ENCODE data around the gene SLAMF8.

SLAMF8 gene

DNA sequence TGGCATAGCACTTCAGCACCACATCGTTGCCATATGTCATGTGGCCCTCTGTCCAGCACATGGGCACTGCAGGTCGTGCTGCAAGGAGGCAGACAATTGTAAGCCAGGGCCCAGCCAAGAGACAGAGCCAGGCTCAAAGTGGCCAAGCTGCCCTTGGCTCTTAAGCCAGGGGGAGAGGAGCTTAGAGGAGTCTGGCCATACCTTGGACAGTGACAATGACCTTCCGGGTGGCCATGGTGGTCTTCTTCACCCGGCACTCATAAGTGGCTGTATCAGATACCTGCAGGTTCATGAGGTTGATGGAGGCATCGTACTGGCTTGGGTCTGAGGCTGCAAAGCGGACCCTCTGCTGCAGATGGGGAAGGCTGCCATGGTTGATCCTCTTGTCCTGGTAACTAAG lies 31.2 kb downstream of the SLAMF8 start:
- Histone ChIP-seq H3K79me2 (ENCODE audit: control insufficient read depth, insufficient read depth, low read length, poor library complexity) (no peaks in the 10 kb centered on the region), H3K4ac (ENCODE audit: low read depth, low read length) (no peak overlapping the region), H3K36me3 (ENCODE audit: control insufficient read depth in 1 of 2, insufficient read depth in 2 of 2, low read length in 2 of 2) (no peaks in the 10 kb centered on the region), H3K4me3 (ENCODE audit: low read depth, low read length) (no peak overlapping the region), H3K9ac (ENCODE audit: low read length) (no peak overlapping the region), H3K14ac (ENCODE audit: low read length) (no peak overlapping the region), H3K23ac (ENCODE audit: low read length) (no peak overlapping the region), H3K4me1 (ENCODE audit: control insufficient read depth in 1 of 2, insufficient read depth in 2 of 2, low read length in 2 of 2) (peaks cover 8 to 9% of the 10 kb centered on the region in 2 experiments), H3K9me3 (ENCODE audit: insufficient read depth, low read depth, low read length) (peaks cover 5% of the 10 kb centered on the region), H4K8ac (ENCODE audit: low read depth, low read length) (no peak overlapping the region), H4K91ac (ENCODE audit: low read depth, low read length) (no peak overlapping the region), H3K79me1 (ENCODE audit: low read length) (no peaks in the 10 kb centered on the region), H3K4me2 (ENCODE audit: low read length) (no peak overlapping the region), H3K27me3 (ENCODE audit: insufficient read depth, low read length) (peaks cover 20% of the 10 kb centered on the region), H4K12ac (ENCODE audit: low read depth, low read length) (no peak overlapping the region), H2BK5ac (ENCODE audit: low read depth, low read length, poor library complexity) (no peak overlapping the region), H3K27ac (ENCODE audit: low read depth, low read length) (no peak overlapping the region), H3K18ac (ENCODE audit: low read length) (no peak overlapping the region), H2AK5ac (ENCODE audit: low read length) (no peak overlapping the region), H2BK12ac (ENCODE audit: low read length) (no peak overlapping the region), H2AFZ (ENCODE audit: insufficient read depth, low read length, poor library complexity) (no peak overlapping the region), H2BK120ac (ENCODE audit: insufficient read depth, low read length, poor library complexity) (no peak overlapping the region)
- no CpG with 5 or more reads among the region's 6 CpGs for WGBS (ENCODE audit: extremely low coverage, insufficient coverage, insufficient read length)
- DNase-seq = no peak

- peaks cover 5% of the 10 kb centered on the region for H3K9me3 ChIP-seq (ENCODE audit: insufficient read depth, low read depth, low read length)
- no peak overlapping the region for H3K4me3 ChIP-seq (ENCODE audit: low read depth, low read length)
- no peak overlapping the region for H3K14ac ChIP-seq (ENCODE audit: low read length)
- no peak overlapping the region for H4K91ac ChIP-seq (ENCODE audit: low read depth, low read length)
- no peak overlapping the region for H2AFZ ChIP-seq (ENCODE audit: insufficient read depth, low read length, poor library complexity)
- WGBS (ENCODE audit: extremely low coverage, insufficient coverage, insufficient read length) = no CpG with 5 or more reads among the region's 7 CpGs
- H3K18ac ChIP-seq (ENCODE audit: low read length) = no peak overlapping the region
- no peak overlapping the region for H2BK5ac ChIP-seq (ENCODE audit: low read depth, low read length, poor library complexity)
- no peak overlapping the region for H2BK12ac ChIP-seq (ENCODE audit: low read length)
- peaks cover 2% of the 10 kb centered on the region in 2 experiments for H3K4me1 ChIP-seq (ENCODE audit: control insufficient read depth in 1 of 2, insufficient read depth in 2 of 2, low read length in 2 of 2)
- no peak overlapping the region for H3K4ac ChIP-seq (ENCODE audit: low read depth, low read length)
- H3K79me1 ChIP-seq (ENCODE audit: low read length) = no peaks in the 10 kb centered on the region
- H4K12ac ChIP-seq (ENCODE audit: low read depth, low read length) = no peak overlapping the region
- H2BK120ac ChIP-seq (ENCODE audit: insufficient read depth, low read length, poor library complexity) = no peak overlapping the region
- DNase-seq = no peak
- no peak overlapping the region for H2AK5ac ChIP-seq (ENCODE audit: low read length)
- H3K23ac ChIP-seq (ENCODE audit: low read length) = no peak overlapping the region
- H4K8ac ChIP-seq (ENCODE audit: low read depth, low read length) = no peak overlapping the region
- H3K79me2 ChIP-seq (ENCODE audit: control insufficient read depth, insufficient read depth, low read length, poor library complexity) = no peaks in the 10 kb centered on the region
- peaks cover 12% of the 10 kb centered on the region for H3K27me3 ChIP-seq (ENCODE audit: insufficient read depth, low read length)
- no peak overlapping the region for H3K9ac ChIP-seq (ENCODE audit: low read length)
- no peaks in the 10 kb centered on the region for H3K36me3 ChIP-seq (ENCODE audit: control insufficient read depth in 1 of 2, insufficient read depth in 2 of 2, low read length in 2 of 2)
- H3K27ac ChIP-seq (ENCODE audit: low read depth, low read length) = no peak overlapping the region
- no peak overlapping the region for H3K4me2 ChIP-seq (ENCODE audit: low read length)
Measured at GRCh38 chr1:159859767-159860322, 33.2 kb downstream of the SLAMF8 start.

DNA sequence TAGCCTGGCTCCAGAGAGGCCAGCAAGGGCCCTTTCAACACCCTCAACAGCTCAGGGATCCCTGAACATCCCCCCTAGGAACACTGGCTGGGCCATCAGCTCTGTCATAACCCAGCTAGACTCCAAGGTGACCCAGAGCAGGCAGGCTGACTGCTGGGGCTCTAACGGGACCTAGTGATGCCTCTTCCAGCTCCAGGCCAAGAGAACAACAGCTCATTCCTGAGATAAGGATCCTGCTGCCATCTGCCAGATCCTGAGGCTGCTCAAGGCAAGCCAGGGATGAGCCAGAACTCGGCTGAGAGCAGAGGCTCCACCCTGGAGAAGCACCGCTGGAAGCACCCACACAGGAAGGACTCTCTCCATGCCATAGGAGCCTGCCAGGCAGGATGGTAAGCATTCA lies 33.8 kb downstream of the SLAMF8 start:
- no peaks in the 10 kb centered on the region for H3K79me1 ChIP-seq (ENCODE audit: low read length)
- no peak overlapping the region for H4K8ac ChIP-seq (ENCODE audit: low read depth, low read length)
- peaks cover 6% of the 10 kb centered on the region for H3K27me3 ChIP-seq (ENCODE audit: insufficient read depth, low read length)
- no CpG with 5 or more reads among the region's 3 CpGs for WGBS (ENCODE audit: extremely low coverage, insufficient coverage, insufficient read length)
- no peaks in the 10 kb centered on the region for H3K79me2 ChIP-seq (ENCODE audit: control insufficient read depth, insufficient read depth, low read length, poor library complexity)
- no peak overlapping the region for H2BK12ac ChIP-seq (ENCODE audit: low read length)
- no peak for DNase-seq
- H2AK5ac ChIP-seq (ENCODE audit: low read length) = no peak overlapping the region
- no peak overlapping the region for H3K4me2 ChIP-seq (ENCODE audit: low read length)
- H3K36me3 ChIP-seq (ENCODE audit: control insufficient read depth in 1 of 2, insufficient read depth in 2 of 2, low read length in 2 of 2) = no peaks in the 10 kb centered on the region
- H3K23ac ChIP-seq (ENCODE audit: low read length) = no peak overlapping the region
- H2BK120ac ChIP-seq (ENCODE audit: insufficient read depth, low read length, poor library complexity) = no peak overlapping the region
- H3K4me1 ChIP-seq (ENCODE audit: control insufficient read depth in 1 of 2, insufficient read depth in 2 of 2, low read length in 2 of 2) = no peaks in the 10 kb centered on the region
- H3K9ac ChIP-seq (ENCODE audit: low read length) = no peak overlapping the region
- H3K14ac ChIP-seq (ENCODE audit: low read length) = no peak overlapping the region
- no peak overlapping the region for H4K91ac ChIP-seq (ENCODE audit: low read depth, low read length)
- H2BK5ac ChIP-seq (ENCODE audit: low read depth, low read length, poor library complexity) = no peak overlapping the region
- H3K18ac ChIP-seq (ENCODE audit: low read length) = no peak overlapping the region
- no peak overlapping the region for H3K4me3 ChIP-seq (ENCODE audit: low read depth, low read length)
- H4K12ac ChIP-seq (ENCODE audit: low read depth, low read length) = no peak overlapping the region
- no peak overlapping the region for H3K27ac ChIP-seq (ENCODE audit: low read depth, low read length)
- H3K9me3 ChIP-seq (ENCODE audit: insufficient read depth, low read depth, low read length) = peaks cover 5% of the 10 kb centered on the region
- H2AFZ ChIP-seq (ENCODE audit: insufficient read depth, low read length, poor library complexity) = no peak overlapping the region
- no peak overlapping the region for H3K4ac ChIP-seq (ENCODE audit: low read depth, low read length)

GRCh38 chr1:159861218-159861617 lies 34.5 kb downstream of the SLAMF8 start:
- Histone ChIP-seq H3K27ac (ENCODE audit: low read depth, low read length) (no peak overlapping the region), H2BK120ac (ENCODE audit: insufficient read depth, low read length, poor library complexity) (no peak overlapping the region), H2BK12ac (ENCODE audit: low read length) (no peak overlapping the region), H4K12ac (ENCODE audit: low read depth, low read length) (no peak overlapping the region), H3K23ac (ENCODE audit: low read length) (no peak overlapping the region), H3K9ac (ENCODE audit: low read length) (no peak overlapping the region), H3K79me1 (ENCODE audit: low read length) (no peaks in the 10 kb centered on the region), H3K79me2 (ENCODE audit: control insufficient read depth, insufficient read depth, low read length, poor library complexity) (no peaks in the 10 kb centered on the region), H2BK5ac (ENCODE audit: low read depth, low read length, poor library complexity) (no peak overlapping the region), H3K4me2 (ENCODE audit: low read length) (no peak overlapping the region), H3K4me3 (ENCODE audit: low read depth, low read length) (no peak overlapping the region), H4K8ac (ENCODE audit: low read depth, low read length) (no peak overlapping the region), H2AK5ac (ENCODE audit: low read length) (no peak overlapping the region), H3K27me3 (ENCODE audit: insufficient read depth, low read length) (no peaks in the 10 kb centered on the region), H3K36me3 (ENCODE audit: control insufficient read depth in 1 of 2, insufficient read depth in 2 of 2, low read length in 2 of 2) (no peaks in the 10 kb centered on the region), H3K4ac (ENCODE audit: low read depth, low read length) (no peak overlapping the region), H3K18ac (ENCODE audit: low read length) (no peak overlapping the region), H3K14ac (ENCODE audit: low read length) (no peak overlapping the region), H4K91ac (ENCODE audit: low read depth, low read length) (no peak overlapping the region), H2AFZ (ENCODE audit: insufficient read depth, low read length, poor library complexity) (no peak overlapping the region), H3K4me1 (ENCODE audit: control insufficient read depth in 1 of 2, insufficient read depth in 2 of 2, low read length in 2 of 2) (no peaks in the 10 kb centered on the region), H3K9me3 (ENCODE audit: insufficient read depth, low read depth, low read length) (peaks cover 2% of the 10 kb centered on the region)
- WGBS (ENCODE audit: extremely low coverage, insufficient coverage, insufficient read length) = no CpG with 5 or more reads among the region's 8 CpGs
- no peak for DNase-seq
